Measurements from ENCODE around the gene ATXN7L3.

ATXN7L3 gene

DNA sequence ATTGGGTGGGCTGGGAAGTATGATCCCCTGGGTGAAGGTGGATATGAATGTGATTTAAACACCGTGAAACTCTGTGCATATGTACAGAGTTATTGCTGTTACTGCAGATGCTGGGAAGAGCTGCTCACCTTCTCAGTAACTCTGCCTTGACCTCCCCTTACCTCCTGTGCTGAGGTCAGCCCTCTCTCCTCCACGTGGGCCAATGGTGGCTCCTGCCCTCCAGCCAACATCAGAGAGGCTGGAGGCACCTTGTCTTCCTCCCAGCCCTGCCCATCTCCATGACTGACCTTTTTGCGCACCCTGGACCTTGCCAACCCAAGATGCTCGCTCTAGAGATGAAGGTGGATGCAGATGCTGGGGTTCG, 29.6 kb downstream of the ATXN7L3 start:
- TF ChIP-seq, protein P1, sequence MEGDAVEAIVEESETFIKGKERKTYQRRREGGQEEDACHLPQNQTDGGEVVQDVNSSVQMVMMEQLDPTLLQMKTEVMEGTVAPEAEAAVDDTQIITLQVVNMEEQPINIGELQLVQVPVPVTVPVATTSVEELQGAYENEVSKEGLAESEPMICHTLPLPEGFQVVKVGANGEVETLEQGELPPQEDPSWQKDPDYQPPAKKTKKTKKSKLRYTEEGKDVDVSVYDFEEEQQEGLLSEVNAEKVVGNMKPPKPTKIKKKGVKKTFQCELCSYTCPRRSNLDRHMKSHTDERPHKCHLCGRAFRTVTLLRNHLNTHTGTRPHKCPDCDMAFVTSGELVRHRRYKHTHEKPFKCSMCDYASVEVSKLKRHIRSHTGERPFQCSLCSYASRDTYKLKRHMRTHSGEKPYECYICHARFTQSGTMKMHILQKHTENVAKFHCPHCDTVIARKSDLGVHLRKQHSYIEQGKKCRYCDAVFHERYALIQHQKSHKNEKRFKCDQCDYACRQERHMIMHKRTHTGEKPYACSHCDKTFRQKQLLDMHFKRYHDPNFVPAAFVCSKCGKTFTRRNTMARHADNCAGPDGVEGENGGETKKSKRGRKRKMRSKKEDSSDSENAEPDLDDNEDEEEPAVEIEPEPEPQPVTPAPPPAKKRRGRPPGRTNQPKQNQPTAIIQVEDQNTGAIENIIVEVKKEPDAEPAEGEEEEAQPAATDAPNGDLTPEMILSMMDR (IDR thresholded peaks at IDR 0.05; ENCODE audit: insufficient read depth, low read length, missing control alignments) = no peak
- DNase-seq (ENCODE audit: low read depth, low spot score) = no peak
- POLR2A ChIA-PET = interaction anchor here (1.6 kb wide), 1 partner anchor 17 kb away, joined by 5 read pairs; the partner anchor contains the start of gene TMUB2
- CTCF ChIA-PET = interaction anchor here (0.9 to 7.8 kb wide), 9 partner anchors 9 to 291 kb away, joined by 3 to 74 read pairs (median 7); partner anchors contain the start of genes PPY and TMUB2
- no peak overlapping the region for H3K4me3 ChIP-seq (ENCODE audit: low read depth, low read length)

DNA sequence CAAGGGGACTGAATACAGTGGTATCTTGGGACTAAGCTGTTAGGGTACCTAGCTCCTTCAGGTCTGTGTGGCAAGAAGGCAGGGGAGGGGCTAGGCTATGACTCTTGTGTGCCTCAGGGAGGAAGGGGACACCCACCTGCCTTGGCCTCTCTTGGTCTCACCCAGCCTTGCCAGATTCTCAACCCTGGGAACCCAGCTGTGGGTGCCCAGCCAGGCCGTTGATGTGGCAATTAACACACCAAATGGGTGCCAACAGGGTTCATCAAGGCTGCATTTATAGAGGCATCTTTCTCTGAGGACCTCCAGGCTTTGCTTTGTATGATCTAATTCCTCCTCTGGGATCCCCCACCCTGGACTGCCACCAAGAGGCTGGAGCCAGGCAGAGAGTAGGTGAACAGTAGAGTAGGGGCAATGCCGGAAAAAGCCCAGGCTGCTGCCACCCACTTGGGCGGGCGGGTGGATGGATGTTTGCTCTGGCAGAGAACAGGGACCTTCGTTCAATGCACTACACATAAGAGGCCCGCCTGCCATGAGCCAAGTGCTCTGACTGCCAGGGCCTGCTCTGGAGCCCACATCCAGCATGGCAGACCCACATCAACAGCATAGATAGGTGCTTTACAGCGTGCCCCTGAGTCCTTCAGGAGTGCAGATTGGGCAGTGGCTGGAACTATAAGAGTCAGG, 32.4 kb downstream of the ATXN7L3 start:
- ChIA-PET POLR2A (interaction anchor here (1.0 to 2.1 kb wide), 3 partner anchors 21 to 101 kb away, joined by 3 to 4 read pairs (median 3); partner anchors contain the start of gene LSM12), CTCF (interaction anchor here (1.0 to 7.8 kb wide), 22 partner anchors 9 to 288 kb away, joined by 3 to 74 read pairs (median 7); partner anchors contain the start of genes HDAC5, HROB, PPY and TMEM101)
- TF ChIP-seq, protein P1 (IDR thresholded peaks at IDR 0.05; ENCODE audit: insufficient read depth, low read length, missing control alignments) = no peak
- no peak for DNase-seq (ENCODE audit: low read depth, low spot score)
- H3K4me3 ChIP-seq (ENCODE audit: low read depth, low read length) = no peak overlapping the region

DNA sequence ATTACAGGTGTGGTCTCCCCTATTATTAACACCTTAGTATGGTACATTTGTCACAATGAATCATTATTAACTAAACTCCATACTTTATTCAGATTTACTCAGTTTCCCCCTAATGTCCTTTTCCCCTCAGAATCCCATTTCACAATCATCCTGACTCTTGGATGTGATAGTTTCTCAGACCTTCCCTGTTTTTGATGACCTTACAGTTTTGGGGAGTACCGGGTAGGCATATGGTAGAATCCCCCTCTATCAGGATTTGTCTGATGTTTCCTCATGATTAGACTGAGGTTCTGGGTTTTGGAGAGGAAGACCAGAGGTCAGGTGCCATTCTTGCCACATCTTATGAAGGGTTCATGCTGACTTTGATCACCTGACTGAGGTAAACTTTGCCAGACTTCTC, 35.2 kb downstream of the ATXN7L3 start:
- TF ChIP-seq, protein P1 (IDR thresholded peaks at IDR 0.05; ENCODE audit: insufficient read depth, low read length, missing control alignments) = no peak
- H3K4me3 ChIP-seq (ENCODE audit: low read depth, low read length) = no peak overlapping the region
- POLR2A ChIA-PET = no interaction called here
- DNase-seq (ENCODE audit: low read depth, low spot score) = no peak
- CTCF ChIA-PET = interaction anchor here (1.2 kb wide), 1 partner anchor 22 kb away, joined by 3 read pairs; the partner anchor contains the start of gene TMUB2

DNA sequence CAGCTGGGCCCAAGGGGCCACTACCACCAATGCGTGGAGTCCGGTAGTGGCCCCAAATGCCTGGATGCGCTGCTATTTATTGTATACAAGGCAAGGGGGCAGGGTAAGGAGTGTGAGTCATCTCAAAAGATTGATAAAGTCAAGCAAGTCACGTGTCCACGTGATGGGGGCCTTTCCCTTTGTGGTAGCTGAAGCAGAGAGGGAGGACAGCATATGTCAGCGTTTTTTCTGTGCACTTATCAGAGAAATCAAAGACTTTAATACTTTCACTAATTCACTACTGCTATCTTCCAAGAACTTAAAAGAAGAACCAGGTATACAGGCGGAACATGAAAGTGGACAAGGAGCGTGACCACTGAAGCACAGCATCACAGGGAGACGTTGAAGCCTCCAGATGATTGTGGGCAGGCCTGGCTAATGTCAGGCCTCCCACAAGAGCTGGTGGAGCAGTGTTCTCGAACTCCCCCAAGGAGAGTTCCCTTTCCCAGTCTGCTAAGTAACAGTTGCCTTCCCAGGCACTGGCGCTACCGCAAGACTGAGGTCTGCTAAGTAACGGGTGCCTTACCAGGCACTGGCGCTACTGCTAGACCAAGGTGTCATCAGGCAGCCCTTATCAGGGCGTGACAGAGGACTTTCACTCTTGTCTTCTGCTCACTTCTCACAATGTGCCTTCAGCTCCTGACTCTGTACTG, 40.0 kb downstream of the ATXN7L3 start:
- POLR2A ChIA-PET = no interaction called here
- no peak overlapping the region for H3K4me3 ChIP-seq (ENCODE audit: low read depth, low read length)
- CTCF ChIA-PET = interaction anchor here (1.5 to 7.8 kb wide), 5 partner anchors 9 to 216 kb away, joined by 4 to 72 read pairs (median 7); partner anchors contain the start of gene ASB16
- TF ChIP-seq, protein P1 (IDR thresholded peaks at IDR 0.05; ENCODE audit: insufficient read depth, low read length, missing control alignments) = no peak
- no peak for DNase-seq (ENCODE audit: low read depth, low spot score)

DNA sequence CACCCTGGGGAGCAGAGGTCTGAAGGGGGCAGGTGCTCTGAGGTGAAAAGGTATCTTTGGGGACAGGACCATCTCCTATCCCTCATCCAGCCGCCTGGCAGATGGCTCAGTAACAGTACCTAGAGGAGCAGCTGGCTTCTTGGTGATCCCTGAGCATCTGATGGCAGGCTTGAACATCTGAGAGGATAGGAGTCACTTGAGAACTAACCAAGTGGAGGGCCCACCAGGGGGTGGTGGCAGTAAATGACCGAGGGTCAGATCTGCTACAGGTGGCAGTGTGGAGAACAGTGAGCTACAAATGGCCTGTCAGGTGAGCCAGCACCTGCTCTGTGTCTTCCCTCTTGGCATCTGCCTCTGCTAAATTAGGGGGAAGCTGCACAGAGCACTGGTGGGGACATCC, 44.2 kb downstream of the ATXN7L3 start:
- TF ChIP-seq, protein P1 (IDR thresholded peaks at IDR 0.05; ENCODE audit: insufficient read depth, low read length, missing control alignments) = no peak
- DNase-seq (ENCODE audit: low read depth, low spot score) = no peak
- ChIA-PET CTCF (interaction anchor here (0.8 to 7.8 kb wide), 4 partner anchors 12 to 22 kb away, joined by 3 to 72 read pairs (median 4); partner anchors contain the start of genes ASB16 and HROB), POLR2A (no interaction called here)
- H3K4me3 ChIP-seq (ENCODE audit: low read depth, low read length) = no peak overlapping the region

DNA sequence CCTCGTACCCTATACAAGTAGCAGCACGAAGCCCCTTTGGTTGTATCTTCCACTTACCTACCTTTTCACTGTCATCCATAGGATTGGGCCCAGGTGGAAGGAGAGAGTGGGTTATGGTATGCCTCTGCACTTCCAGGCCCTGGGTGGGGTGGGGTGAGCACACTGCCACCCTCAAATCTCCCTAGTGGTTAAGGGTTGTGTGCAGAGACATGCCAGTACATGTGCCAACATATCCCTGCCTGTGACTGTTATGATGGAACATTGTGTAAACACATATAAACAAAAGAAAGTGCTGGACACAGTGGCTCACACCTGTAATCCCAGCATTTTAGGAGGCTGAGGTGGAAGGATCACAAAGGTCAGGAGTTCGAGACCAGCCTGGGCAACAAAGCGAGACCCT, 46.8 kb downstream of the ATXN7L3 start:
- CTCF ChIA-PET = interaction anchor here (7.8 kb wide), 1 partner anchor 16 kb away, joined by 72 read pairs; the partner anchor contains the start of gene ASB16
- no peak for DNase-seq (ENCODE audit: low read depth, low spot score)
- H3K4me3 ChIP-seq (ENCODE audit: low read depth, low read length) = no peak overlapping the region
- TF ChIP-seq, protein P1 (IDR thresholded peaks at IDR 0.05; ENCODE audit: insufficient read depth, low read length, missing control alignments) = no peak
- POLR2A ChIA-PET = interaction anchor here (0.7 kb wide), 1 partner anchor 435 kb away, joined by 3 read pairs; no protein-coding TSS in a partner anchor

All from AG04449 (cell line).